HG03520 (cell line): ENCODE measurements around the gene SMIM41.

Source experiments
- ATAC-seq: cut with Tn5 transposase; IDR thresholded peaks from one replicate; pipeline ENCODE4 v1.9.1; 2021; ENCODE audit warnings: mild to moderate bottlenecking, moderate library complexity; ENCODE audit not compliant: unreplicated experiment

The SMIM41 gene

DNA sequence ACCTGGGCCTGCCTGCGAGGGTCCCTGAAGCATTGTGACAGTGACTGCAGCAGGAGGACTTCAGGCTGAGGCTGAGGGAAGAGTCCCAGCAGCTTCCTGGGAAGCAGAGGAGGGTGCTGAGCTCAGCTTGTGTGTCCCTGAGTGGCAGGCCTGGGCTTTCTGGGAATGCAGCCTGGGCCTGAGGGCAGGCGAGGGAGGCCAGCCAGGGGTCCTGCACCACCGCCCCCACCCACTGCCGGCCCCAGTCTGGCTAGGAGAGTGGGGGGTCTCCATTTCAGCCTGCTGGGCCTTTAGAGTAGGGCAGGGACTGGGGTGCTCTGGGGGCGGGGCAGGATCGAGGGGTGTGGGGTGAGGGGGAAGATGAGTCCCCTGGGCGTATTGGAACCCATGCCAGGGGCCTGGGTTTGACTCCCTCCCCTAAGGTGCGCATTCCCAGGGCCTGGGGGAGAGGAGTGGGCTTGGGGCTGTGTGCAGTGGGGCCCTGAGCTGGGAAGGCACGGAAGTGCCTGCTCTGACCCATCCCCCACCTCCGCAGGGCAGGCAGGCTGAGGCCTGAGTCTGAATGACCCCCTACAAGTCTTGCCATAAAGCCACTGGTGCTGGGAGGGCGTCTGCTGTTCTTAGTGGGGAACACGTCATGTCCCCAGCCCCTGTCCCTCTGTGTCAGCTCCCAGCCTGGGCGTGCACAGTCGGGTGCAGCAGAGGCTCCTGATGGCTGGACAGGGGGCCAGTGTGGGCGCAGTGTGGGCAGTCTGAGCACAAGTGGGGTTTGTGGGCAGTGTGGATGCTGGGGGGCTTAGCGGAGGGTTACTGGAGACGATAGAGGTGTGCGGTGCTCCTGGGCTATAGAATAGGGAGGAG, 66.0 kb downstream of the SMIM41 start:
- no peak for ATAC-seq

GRCh38 chr12:52146089-52146821, 66.8 kb downstream of the SMIM41 start:
- ATAC-seq = no peak

- no peak for ATAC-seq
These were observed 67.4 kb downstream of the SMIM41 start for GRCh38 chr12:52146822-52147366.

DNA sequence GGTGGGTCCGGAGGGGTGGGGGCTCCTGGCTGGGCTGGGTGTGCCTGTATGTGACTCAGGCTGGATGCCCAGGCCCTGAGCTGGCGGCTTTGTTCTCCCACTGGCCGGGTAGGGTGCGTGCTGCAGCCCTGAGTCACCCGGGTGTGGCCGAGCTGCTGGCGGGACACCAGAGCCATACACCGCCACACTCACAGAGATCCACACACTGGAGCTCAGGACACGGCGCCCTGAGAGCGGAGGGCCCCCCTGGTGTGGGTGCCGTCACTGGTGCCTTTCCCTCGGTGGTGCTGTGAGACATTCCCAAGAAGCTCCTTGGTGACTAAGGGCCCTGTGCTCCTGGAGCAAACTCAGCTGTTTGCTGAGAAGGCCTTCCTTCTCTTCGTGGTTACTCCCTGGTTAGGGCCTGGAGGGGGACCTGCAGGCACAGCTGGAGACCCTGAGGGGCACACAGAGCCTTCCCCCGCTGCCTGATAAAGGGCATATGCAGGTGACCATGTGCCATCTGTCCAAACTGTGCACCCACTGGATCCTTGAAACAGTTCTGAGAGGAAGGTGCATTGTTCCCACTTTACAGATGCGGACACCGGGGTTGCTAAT, 68.0 kb downstream of the SMIM41 start:
- ATAC-seq = no peak

- no peak for ATAC-seq
These were observed 68.5 kb downstream of the SMIM41 start for GRCh38 chr12:52147964-52148463.

DNA sequence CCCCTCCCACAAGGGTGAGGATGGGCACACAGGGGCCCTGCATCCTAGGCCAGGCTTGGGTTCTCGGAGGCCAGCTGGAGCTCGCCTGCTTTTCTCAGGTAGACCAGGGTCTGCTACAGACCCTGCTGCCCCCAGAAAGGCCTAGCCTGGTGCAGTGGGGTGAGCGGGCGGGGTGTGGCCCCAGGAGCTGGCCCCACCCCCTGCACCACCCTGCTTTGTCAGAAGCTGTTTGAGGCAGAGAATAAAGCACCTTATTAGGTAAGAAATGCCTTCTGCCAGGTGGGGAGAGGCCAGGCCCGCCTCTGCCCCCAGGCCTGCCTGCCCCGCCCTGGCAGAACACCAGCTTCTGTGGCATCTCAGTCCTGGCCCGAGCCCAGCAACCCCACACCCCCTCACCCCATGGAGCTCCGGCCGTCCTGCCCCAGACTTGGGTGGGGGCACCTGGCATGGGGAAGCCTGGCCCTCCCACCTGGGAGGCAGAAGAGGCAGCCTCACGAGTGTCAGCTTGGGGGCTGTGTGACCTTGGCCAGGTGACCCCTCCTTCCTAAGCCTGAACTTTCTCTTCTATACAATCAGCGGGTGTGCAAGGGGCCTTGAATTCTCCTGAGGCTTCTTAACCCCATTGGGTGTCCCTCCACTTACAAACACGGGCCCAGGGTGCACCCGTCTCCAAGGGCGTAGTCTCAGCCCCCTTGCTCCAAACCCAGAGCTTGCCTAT, 69.1 kb downstream of the SMIM41 start:
- no peak for ATAC-seq

DNA sequence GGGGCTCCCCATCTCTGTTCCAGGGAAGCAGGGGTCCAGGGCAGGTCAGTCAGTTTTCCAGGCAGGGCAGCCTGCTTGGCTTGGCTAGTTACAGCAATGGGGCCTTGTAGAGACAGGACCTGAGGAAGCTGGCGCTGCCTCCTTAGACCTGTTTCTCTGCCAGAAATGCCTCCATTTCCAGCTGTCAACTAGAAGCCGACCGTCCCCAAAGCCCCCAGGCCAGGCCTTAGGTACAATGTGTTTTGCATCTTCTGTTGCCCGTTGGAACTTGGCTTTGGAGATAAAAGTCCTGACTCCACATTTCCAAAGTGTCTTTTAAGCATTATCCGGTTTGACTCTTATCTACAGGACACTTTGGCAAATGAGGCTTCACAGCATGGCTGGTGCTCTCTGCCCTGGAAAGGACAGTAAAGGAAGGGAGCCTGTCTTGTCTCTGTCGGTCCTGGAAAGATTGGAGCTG, 69.7 kb downstream of the SMIM41 start:
- no peak for ATAC-seq

DNA sequence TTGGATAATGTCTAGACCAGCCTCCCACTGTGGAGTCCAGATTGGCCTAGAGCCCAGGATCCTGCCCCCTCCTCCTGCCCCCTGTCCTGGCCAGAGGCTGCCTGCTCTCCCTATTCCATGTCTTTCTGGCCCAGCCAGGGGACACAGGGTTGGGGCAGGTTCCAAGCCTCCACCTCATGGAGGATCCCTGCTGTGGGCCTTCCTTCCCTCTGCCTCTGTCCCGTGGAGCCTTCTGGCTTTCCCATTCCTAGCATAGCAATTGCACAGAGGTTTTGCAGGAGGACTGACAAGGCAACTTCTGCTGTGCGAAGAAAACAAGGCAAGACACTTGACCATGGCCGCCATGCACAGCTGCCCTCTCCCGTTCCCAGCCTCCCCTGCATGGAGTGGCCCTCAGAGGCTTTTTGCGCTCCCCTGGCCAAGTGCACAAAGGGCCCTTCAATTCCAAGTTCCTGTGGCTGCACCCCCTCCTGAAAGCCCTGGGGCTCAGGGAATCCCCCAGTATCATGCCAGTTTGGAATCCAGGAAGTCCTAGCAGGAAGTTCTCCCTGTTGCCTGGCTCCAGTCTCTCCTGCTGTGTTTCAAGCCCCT, 70.2 kb downstream of the SMIM41 start:
- ATAC-seq = no peak

- ATAC-seq = no peak
These were observed 71.8 kb downstream of the SMIM41 start for GRCh38 chr12:52151153-52151836.

GRCh38 chr12:52151837-52152783, 72.6 kb downstream of the SMIM41 start:
- ATAC-seq = no peak

- ATAC-seq = no peak
These were observed 73.4 kb downstream of the SMIM41 start for GRCh38 chr12:52152905-52153317.

DNA sequence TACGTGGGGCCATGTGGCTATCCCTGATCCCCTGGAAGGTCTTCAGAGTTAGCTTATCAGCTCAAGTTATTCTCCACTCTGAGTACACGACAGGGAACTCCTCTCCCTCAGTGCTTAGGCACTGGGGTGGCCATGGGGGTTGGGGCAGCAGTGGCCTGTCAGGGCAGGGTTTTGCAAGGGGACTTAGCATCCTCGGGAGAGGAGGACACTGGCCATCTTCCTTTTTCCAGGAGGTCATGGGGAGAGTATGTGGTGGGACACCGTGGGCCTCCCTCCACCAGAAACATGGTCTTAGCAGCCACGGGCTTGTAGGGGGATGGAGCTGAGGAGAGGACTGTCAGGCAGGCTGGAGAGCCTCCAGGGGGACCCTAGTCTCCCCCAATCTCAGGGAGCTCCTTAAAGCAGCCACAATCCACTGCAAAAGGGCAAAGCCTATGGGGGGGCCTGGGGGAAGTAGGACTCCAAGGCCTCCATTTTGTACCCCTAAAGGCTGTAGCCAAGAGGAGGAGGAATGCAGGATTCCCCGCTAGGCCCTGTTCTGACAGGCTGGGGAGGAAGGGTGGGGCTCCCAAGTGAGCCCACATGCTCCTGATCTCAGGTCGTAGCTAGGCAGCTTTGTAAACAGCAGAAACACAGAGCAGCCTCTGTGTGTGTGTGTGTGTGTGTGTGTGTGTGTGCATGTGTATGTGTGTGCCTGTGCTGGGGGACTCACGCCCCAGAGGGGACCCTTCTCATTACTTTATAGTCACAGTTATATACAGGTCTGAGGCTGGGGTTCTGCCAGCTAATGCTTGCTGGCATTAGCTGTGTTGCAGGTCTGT, 75.8 kb downstream of the SMIM41 start:
- ATAC-seq = no peak

DNA sequence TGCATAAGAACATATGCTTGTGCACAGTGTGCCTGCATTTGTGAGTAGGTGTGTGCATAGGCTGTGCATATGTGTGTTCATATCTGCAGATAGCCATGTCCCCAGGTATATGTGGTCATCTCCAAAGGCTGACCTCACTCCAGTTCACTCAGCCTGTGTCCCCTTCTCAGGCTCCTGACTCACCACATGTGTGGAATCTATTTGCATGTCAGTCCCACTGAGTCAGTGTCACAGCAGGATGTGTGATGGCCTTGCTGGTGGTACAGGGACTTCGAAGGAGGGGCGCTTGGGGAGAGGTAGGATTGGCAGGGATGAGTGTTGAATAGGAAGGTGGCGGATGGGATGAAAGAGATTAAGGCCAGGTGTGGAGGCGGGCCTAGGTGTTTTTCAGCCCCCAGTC, 76.8 kb downstream of the SMIM41 start:
- no peak for ATAC-seq

GRCh38 chr12:52156757-52157565, 77.5 kb downstream of the SMIM41 start:
- ATAC-seq = no peak

- no peak for ATAC-seq
These were observed 78.2 kb downstream of the SMIM41 start for GRCh38 chr12:52157566-52158150.
